Heart left ventricle (tissue), 16 donors: ENCODE measurements around the gene PLEKHM3. TPM values are rescaled to one million over a fixed set of nuclear protein-coding genes. Genes with fewer than 3 reads are reported as not detected.
A peak's percentile ranks its signal among the peaks of the same experiment; 100 is the strongest.

ENCODE experiments used
- ATAC-seq, 4 donors: fragments of 200-7000 bp; cut with Tn5 transposase; one replicate each; pipeline ENCODE4 v1.9.1; 2020 to 2022; ENCODE audit warnings: moderate library complexity in 4 of 4, mild to moderate bottlenecking in 3 of 4, moderate number of reproducible peaks in 1 of 4
- DNase-seq, 5 donors: peaks; one replicate each; pipeline ENCODE4 v3.0.0-alpha.2; 2020
- H3K27ac ChIP-seq, 12 donors: fragments of 200-600 bp; sonication (generic) in 4 of 12; one replicate each; pipeline versions ENCODE4 v1.5.0 to v1.8.0; 2016 to 2022; ENCODE audit warnings: mild to moderate bottlenecking in 2 of 12
- H3K27me3 ChIP-seq, 9 donors: fragments of 200-600 bp; sonication (generic) in 2 of 9; one replicate each; pipeline versions ENCODE4 v1.5.1 to v1.8.0; 2016 to 2022; ENCODE audit warnings: mild to moderate bottlenecking in 3 of 9
- H3K36me3 ChIP-seq, 9 donors: fragments of 200-600 bp; sonication (generic) in 2 of 9; one replicate each; pipeline versions ENCODE4 v1.5.0 to v1.8.0; 2018 to 2022; ENCODE audit warnings: mild to moderate bottlenecking in 2 of 9
- H3K4me1 ChIP-seq, 12 donors: fragments of 200-600 bp; sonication (generic) in 4 of 12; one replicate each; pipeline versions ENCODE4 v1.5.0 to v1.8.0; 2016 to 2022; ENCODE audit warnings: mild to moderate bottlenecking in 3 of 12
- H3K4me3 ChIP-seq, 12 donors: fragments of 200-600 bp; sonication (generic) in 4 of 12; one replicate each; pipeline versions ENCODE4 v1.5.0 to v1.8.0; 2017 to 2022; ENCODE audit warnings: mild to moderate bottlenecking in 9 of 12, moderate library complexity in 4 of 12
- H3K9me3 ChIP-seq, 12 donors: fragments of 200-600 bp; sonication (generic) in 4 of 12; one replicate each; pipeline versions ENCODE4 v1.5.0 to v1.8.0; 2016 to 2022; ENCODE audit warnings: mild to moderate bottlenecking in 1 of 12
- POLR2A ChIP-seq, 2 donors: fragments of 450-650 bp; IDR thresholded peaks; one replicate each; pipeline ENCODE4 v1.6.1; 2017; ENCODE audit warnings: antibody characterized with exemption in 2 of 2, mild to moderate bottlenecking in 2 of 2, moderate library complexity in 2 of 2
- WGBS, 4 donors: extraction: QIAGEN DNeasy Blood & Tissue Kit in 2 of 4; methylation state at CpG; one replicate each; pipeline versions ENCODE4 v1.1.5 to v1.1.7; 2013 to 2018; 5-methylcytosine and 5-hydroxymethylcytosine counted together
- intact Hi-C, 10 donors: fragments of 100-400 bp; cut with DNase I; formaldehyde crosslinking; loops; one replicate each; pipeline versions ENCODE4 v1.11.1 to v1.14.2; 2022
- polyA plus RNA-seq, 2 donors: library from polyadenylated mRNA; stranded (reverse); fragments of 200-250 nt; gene quantifications; one replicate each; pipeline ENCODE4 v1.2.3, GENCODE V29; 2013
- total RNA-seq, 9 donors: library from RNA; depleted of rRNA in 2 of 9; stranded (reverse); fragments of >200 nt in 2 of 9; fragmentation: NEBNext Ultra II Directional in 3 of 9; extraction: Animal tissue kit (Norgen Biotek cat#: 25700) in 3 of 9; gene quantifications; one replicate each; pipeline versions ENCODE4 v1.1.0 to v1.2.4, GENCODE V29; 2016 to 2023
- TF ChIP-seq, protein P1 (sequence below), 12 donors: fragments of 200-600 bp; sonication (generic) in 4 of 12; IDR thresholded peaks; one replicate each; pipeline versions ENCODE4 v1.5.0 to v1.8.0; 2018 to 2022; ENCODE audit warnings: antibody characterized with exemption in 12 of 12, mild to moderate bottlenecking in 5 of 12
- donor health status: ischemic (EF 13 %, LVEDD 7.1; RV severe dilation, severe dysfunction).
- donor health status: healthy with polysubstance abuse.
- donor health status: DM: no; HTN: yes; CAD: no.
- donor health status: DM: no; HTN: no; CAD: no.
- donor health status: ischemic (EF 25% LVEDD 6.9; RV normal size, moderate dysfunction).
- donor health status: ischemic (EF 25% LVEDD 5.7; RV mildly dilated, moderate dysfunction).
- donor health status: healthy.
- donor health status: DM: yes; HTN: yes; CAD: no.
- donor health status: ischemic (EF 35%, LVEDD 5.7; RV mildly dilated, moderate dysfunction).
- donor health status: nonischemic (EF 11% LVEDD 7.7; RV severe dilation, severe dysfunction).
- donor health status: DM: yes; HTN: yes; CAD: no.
- donor health status: PGD.
- donor health status: ischemic (EF 29% LVEDD 5.4; RV normal size, mild dysfunction).
- donor health status: nonischemic (EF 23%, LVEDD 6.1; RV moderate dilation, normal function).

The PLEKHM3 gene
- total and polyA plus RNA-seq, 11 donors = 5.2 to 28.3 (median 17.0) TPM

DNA sequence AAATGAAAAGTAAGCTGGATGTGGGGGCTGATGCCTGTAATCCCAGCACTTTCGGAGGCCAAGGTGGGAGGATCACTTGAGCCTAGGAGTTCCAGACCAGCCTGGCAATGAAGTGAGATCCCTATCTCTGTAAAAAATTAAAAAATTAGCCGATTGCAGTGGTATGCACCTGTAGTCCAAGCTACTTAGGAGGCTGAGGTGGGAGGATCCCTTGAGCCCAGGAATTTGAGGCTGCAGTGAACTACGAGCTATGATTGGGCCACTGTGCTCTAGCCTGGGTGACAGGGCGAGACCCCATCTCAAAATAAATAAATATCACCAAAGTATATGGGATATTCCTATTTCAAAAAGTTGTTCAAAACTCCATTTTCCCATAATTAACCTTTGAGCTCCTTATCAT is 154.5 kb downstream of the PLEKHM3 start:
- WGBS, 4 donors = 95 to 98% (median 97%) methylated on average over 4 of the region's 4 CpGs
- H3K27ac ChIP-seq = no peak overlapping the region
- H3K27me3 ChIP-seq = no peaks in the 10 kb centered on the region

DNA sequence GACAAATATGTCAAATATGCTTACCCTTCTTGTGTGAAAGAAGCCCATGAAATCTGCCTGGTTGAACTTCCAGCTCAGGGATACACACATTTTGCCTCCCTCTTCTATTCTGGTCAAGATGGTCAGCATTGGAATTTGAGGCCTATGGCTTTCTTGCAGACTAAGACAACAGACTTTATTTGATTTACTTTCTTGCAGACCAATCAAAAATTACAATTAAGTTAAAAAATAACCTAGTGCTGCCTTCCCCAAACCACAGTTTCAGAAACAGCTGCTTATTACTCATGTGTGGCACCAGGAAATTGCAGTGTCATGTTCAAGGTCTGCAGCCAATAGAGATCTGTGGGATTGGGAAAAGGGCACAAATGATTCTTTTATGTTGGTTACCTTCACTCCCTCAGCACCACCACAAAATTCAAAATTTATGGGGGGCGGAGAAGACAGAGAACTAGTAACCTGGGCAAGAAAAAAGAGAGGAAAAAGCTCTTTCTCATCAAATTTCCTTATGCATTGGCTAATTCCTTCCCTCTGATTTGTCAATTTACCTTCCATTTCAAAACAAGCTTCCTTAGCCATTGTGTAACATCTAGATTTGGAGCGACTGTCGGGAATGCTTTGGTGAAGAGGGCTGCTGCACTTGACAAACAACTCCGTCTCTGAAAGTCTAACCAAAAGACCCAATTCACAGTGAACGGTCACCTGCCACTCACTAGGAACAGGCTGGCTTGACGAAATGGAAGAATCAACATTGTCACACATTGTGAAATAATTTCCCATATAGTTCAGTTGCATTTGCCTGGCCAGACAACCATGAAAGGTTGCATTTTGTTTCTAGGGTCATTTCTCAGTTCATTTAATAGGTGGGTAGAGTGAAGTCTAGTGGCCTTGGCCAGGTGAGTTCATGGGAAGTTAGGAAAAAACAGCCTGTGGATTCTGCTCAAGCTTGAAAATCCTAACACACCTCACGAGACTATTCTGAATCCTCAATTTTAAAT is 155.2 kb downstream of the PLEKHM3 start:
- H3K4me1 ChIP-seq = peaks cover 0 to 21% (median 0%) of the 10 kb centered on the region in 12 donors
- intact Hi-C loops = no loop called here
- TF ChIP-seq POLR2A (IDR thresholded peaks at IDR 0.05) = no peak
- ATAC-seq (no peak), DNase-seq (no peak)
- WGBS, 4 donors = 81 to 95% (median 95%) methylated on average over 7 of the region's 7 CpGs
- H3K4me3 ChIP-seq = no peak overlapping the region
- H3K36me3 ChIP-seq = peaks cover 0 to 7% (median 0%) of the 10 kb centered on the region in 9 donors
- no peaks in the 10 kb centered on the region for H3K27me3 ChIP-seq
- no peaks in the 10 kb centered on the region for H3K9me3 ChIP-seq
- peak overlapping the region in 1 of 12 donors; percentile 7 for H3K27ac ChIP-seq

More for the DNA sequence above, 154.5 kb downstream of the PLEKHM3 start:
- Histone ChIP-seq H3K9me3 (no peaks in the 10 kb centered on the region), H3K36me3 (peaks cover 0 to 7% (median 0%) of the 10 kb centered on the region in 9 donors), H3K4me3 (no peak overlapping the region), H3K4me1 (peaks cover 0 to 21% (median 0%) of the 10 kb centered on the region in 12 donors)
- intact Hi-C loops = no loop called here
- ATAC-seq (no peak), DNase-seq (no peak)
- TF ChIP-seq, protein P1, sequence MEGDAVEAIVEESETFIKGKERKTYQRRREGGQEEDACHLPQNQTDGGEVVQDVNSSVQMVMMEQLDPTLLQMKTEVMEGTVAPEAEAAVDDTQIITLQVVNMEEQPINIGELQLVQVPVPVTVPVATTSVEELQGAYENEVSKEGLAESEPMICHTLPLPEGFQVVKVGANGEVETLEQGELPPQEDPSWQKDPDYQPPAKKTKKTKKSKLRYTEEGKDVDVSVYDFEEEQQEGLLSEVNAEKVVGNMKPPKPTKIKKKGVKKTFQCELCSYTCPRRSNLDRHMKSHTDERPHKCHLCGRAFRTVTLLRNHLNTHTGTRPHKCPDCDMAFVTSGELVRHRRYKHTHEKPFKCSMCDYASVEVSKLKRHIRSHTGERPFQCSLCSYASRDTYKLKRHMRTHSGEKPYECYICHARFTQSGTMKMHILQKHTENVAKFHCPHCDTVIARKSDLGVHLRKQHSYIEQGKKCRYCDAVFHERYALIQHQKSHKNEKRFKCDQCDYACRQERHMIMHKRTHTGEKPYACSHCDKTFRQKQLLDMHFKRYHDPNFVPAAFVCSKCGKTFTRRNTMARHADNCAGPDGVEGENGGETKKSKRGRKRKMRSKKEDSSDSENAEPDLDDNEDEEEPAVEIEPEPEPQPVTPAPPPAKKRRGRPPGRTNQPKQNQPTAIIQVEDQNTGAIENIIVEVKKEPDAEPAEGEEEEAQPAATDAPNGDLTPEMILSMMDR (IDR thresholded peaks at IDR 0.05) = no peak
- TF ChIP-seq POLR2A (IDR thresholded peaks at IDR 0.05) = no peak

DNA sequence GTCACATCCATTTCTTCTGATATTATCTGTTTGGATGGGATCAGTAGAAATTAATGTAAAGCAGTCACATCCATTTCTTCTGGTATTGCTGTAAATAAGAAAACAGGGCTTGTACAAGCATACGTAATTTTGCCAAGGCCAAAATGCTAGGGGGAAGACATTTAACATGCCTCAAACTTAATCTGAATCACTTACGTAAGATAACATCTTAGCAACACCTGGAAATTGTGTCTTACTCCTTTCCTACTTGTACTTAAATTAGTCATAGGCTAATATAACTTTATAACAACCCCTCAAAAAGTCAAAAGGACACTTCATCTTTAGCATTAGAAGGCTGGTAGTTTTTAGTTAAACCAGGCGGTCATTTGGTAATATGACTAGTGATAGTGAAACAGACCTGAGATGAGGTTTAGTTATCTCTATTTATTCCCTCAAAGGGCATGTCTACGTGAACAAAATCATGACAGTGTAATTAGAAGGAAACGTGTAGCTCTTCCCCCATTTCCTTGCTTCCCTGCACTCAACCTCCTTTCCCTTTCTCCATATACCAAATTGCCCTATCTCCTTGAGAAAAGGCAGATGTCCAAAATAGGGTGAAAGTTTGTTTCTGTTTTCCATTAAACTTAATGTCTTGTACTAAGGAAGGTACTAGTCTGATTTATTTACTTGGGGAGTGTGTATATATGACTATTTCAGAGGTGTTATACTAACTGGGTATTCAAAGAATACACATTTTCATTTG is 156.3 kb downstream of the PLEKHM3 start:
- intact Hi-C loops = no loop called here
- Histone ChIP-seq H3K27me3 (no peaks in the 10 kb centered on the region), H3K27ac (peak overlapping the region in 1 of 12 donors; percentile 27), H3K4me3 (no peak overlapping the region), H3K4me1 (peaks cover 0 to 21% (median 0%) of the 10 kb centered on the region in 12 donors), H3K9me3 (no peaks in the 10 kb centered on the region), H3K36me3 (peaks cover 0 to 7% (median 0%) of the 10 kb centered on the region in 9 donors)
- no peak for DNase-seq
- ATAC-seq = no peak
- TF ChIP-seq, protein P1 (IDR thresholded peaks at IDR 0.05) = no peak
- no peak for TF ChIP-seq POLR2A (IDR thresholded peaks at IDR 0.05)
- WGBS, 4 donors = 72 to 84% (median 78%) methylated on average over 5 of the region's 5 CpGs

DNA sequence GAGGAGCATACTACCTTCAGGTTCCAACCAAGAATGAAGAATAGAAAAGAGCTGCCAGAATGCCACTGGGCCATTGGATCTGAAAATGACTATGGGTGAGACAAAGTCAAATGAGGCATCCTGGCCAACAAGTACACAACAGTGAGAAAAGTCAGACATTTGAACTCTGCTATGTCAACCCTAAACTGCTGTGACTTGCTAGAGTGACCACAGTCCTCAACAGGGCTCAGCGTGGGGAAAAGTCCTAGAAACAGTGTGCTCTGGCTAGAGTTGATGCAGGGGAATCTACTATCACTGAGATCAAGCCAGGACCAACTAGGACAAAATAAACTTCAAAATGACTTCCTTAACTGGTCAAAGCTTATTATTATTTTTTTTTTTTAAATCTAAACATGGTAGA is 157.4 kb downstream of the PLEKHM3 start:
- 97 to 100% (median 99%) methylated on average over 1 of the region's 1 CpG for WGBS, 4 donors

More for the DNA sequence above, 157.4 kb downstream of the PLEKHM3 start:
- Histone ChIP-seq H3K27ac (no peak overlapping the region), H3K9me3 (no peaks in the 10 kb centered on the region), H3K4me1 (peaks cover 0 to 12% (median 0%) of the 10 kb centered on the region in 12 donors), H3K36me3 (peaks cover 0 to 7% (median 0%) of the 10 kb centered on the region in 9 donors), H3K27me3 (no peaks in the 10 kb centered on the region), H3K4me3 (no peak overlapping the region)
- TF ChIP-seq, protein P1 (IDR thresholded peaks at IDR 0.05) = no peak
- no peak for TF ChIP-seq POLR2A (IDR thresholded peaks at IDR 0.05)
- intact Hi-C loops = no loop called here
- no peak for ATAC-seq
- no peak for DNase-seq
